Diencephalon (tissue), 1 donor: ENCODE results near the gene WDR54. TPM values are rescaled to one million over a fixed set of nuclear protein-coding genes. Genes with fewer than 3 reads are reported as not detected.

Source experiments
- total RNA-seq: library from RNA; depleted of rRNA; stranded (reverse); fragments of >200 nt; gene quantifications from one replicate; pipeline ENCODE4 v1.2.3, GENCODE V29; 2014

The WDR54 gene
- total RNA-seq, result 34.4 TPM

GRCh38 chr2:74421221-74421870 is at the start of gene WDR54, which contains the start of gene C2orf81:
Gene WDR54 (plus strand): TSS chr2:74421730. CDS start chr2:74422154, 424 bp downstream.
Gene C2orf81 (minus strand): TSS chr2:74421619. CDS start chr2:74421560, 59 bp downstream.

GRCh38 chr2:74379851-74380789 is 41.4 kb upstream of the WDR54 start, which contains the start of gene DCTN1:
Gene DCTN1 (minus strand): TSS chr2:74380311. CDS start chr2:74380037, 274 bp downstream.

GRCh38 chr2:74441690-74442482 is 20.4 kb downstream of the WDR54 start, which contains the start of gene RTKN:
Gene RTKN (minus strand): TSS chr2:74441937. CDS start chr2:74441816, 121 bp downstream.

GRCh38 chr2:74454654-74455511 is 33.4 kb downstream of the WDR54 start, which contains the start of gene INO80B:
Gene INO80B (plus strand): TSS chr2:74455087. CDS start chr2:74455117, 30 bp downstream.

GRCh38 chr2:74458132-74458937 is 36.8 kb downstream of the WDR54 start, which contains the start of gene WBP1:
Gene WBP1 (plus strand): TSS chr2:74458438. CDS start chr2:74458603, 165 bp downstream.

GRCh38 chr2:74472086-74472944 is 50.8 kb downstream of the WDR54 start, which contains the start of gene MRPL53:
Gene MRPL53 (minus strand): TSS chr2:74472680. CDS start chr2:74472660, 20 bp downstream.

Other genes starting within 250 kb of the WDR54 start
- 52.4 TPM for gene MOB1A, start 242.9 kb upstream of the WDR54 start, total RNA-seq
- 31.1 TPM for gene MTHFD2, start 223.1 kb upstream of the WDR54 start, total RNA-seq
- gene SLC4A5, start 78.3 kb upstream of the WDR54 start, total RNA-seq, result 3.2 TPM
- 159 TPM for gene DCTN1, start 41.4 kb upstream of the WDR54 start, total RNA-seq
- 0.92 TPM for gene C2orf81, start 111 bp upstream of the WDR54 start, total RNA-seq
- gene RTKN, start 20.2 kb downstream of the WDR54 start, total RNA-seq, result 11.1 TPM
- 10.1 TPM for gene INO80B, start 33.4 kb downstream of the WDR54 start, total RNA-seq
- 26.5 TPM for gene WBP1, start 36.7 kb downstream of the WDR54 start, total RNA-seq
- gene MOGS, start 43.7 kb downstream of the WDR54 start, total RNA-seq, result 23.1 TPM
- 15.0 TPM for gene MRPL53, start 51.0 kb downstream of the WDR54 start, total RNA-seq
- gene CCDC142, start 61.3 kb downstream of the WDR54 start, total RNA-seq, result 31.1 TPM
- gene TTC31, start 61.4 kb downstream of the WDR54 start, total RNA-seq, result 11.8 TPM
- gene LBX2, start 77.9 kb downstream of the WDR54 start, total RNA-seq, result not detected
- gene PCGF1, start 86.0 kb downstream of the WDR54 start, total RNA-seq, result 9.5 TPM
- gene TLX2, start 92.7 kb downstream of the WDR54 start, total RNA-seq, result not detected
- not detected for gene DQX1, start 104.5 kb downstream of the WDR54 start, total RNA-seq
- 48.2 TPM for gene AUP1, start 108.0 kb downstream of the WDR54 start, total RNA-seq
- 46.1 TPM for gene HTRA2, start 108.2 kb downstream of the WDR54 start, total RNA-seq
- gene LOXL3, start 132.2 kb downstream of the WDR54 start, total RNA-seq, result 6.7 TPM
- gene DOK1, start 133.0 kb downstream of the WDR54 start, total RNA-seq, result 5.3 TPM
- gene M1AP, start 226.6 kb downstream of the WDR54 start, total RNA-seq, result 2.3 TPM
- 21.0 TPM for gene SEMA4F, start 232.5 kb downstream of the WDR54 start, total RNA-seq